Measurements from ENCODE around the gene USE1. TPM values are rescaled to one million over a fixed set of nuclear protein-coding genes. Genes with fewer than 3 reads are reported as not detected.

Gene USE1
- total and polyA plus RNA-seq, 2 of the 4 experiments (the other 2 are of a cell fraction): 17.2 to 24.2 TPM

- TF ChIP-seq BHLHE40 (IDR thresholded peaks at IDR 0.05; ENCODE audit: low read depth, low read length) (no peak), MXI1 (IDR thresholded peaks at IDR 0.05; ENCODE audit: borderline replicate concordance, low read depth, low read length) (peak; percentile 95)
Measured at GRCh38 chr19:17235300-17235970, 20.3 kb downstream of the USE1 start (continued).

- Histone ChIP-seq H2BK20ac (ENCODE audit: low read depth, low read length) (no peak overlapping the region), H2AFZ (replicated peaks; ENCODE audit: low read length, poor library complexity) (peak overlapping the region; percentile 91), H3K27me3 (ENCODE audit: control insufficient read depth, insufficient read depth, low read length) (no peaks in the 10 kb centered on the region), H3K27ac (ENCODE audit: insufficient read depth, low read length) (peak overlapping the region; percentile 36), H3K4me3 (ENCODE audit: insufficient read depth, low read depth, low read length) (peak overlapping the region; percentile 54), H3K9ac (ENCODE audit: low read depth, low read length) (peak overlapping the region; percentile 43; the same call in 1 of the 2 replicates), H3K9me1 (ENCODE audit: insufficient read depth, low read length) (peaks cover 5% of the 10 kb centered on the region), H2BK120ac (ENCODE audit: low read depth, low read length) (peak overlapping the region; percentile 44; the same call in 1 of the 2 replicates), H4K20me1 (ENCODE audit: insufficient read depth, low read length) (peaks cover 16% of the 10 kb centered on the region), H3K4me1 (ENCODE audit: control insufficient read depth, insufficient read depth, low read length) (peaks cover 12% of the 10 kb centered on the region), H3K56ac (ENCODE audit: extremely low read depth, insufficient read depth, low read length) (no peak overlapping the region; the same call in 1 of the 2 replicates), H3K79me1 (ENCODE audit: low read depth in 1 of 2, low read length in 2 of 2) (peaks cover 39 to 64% of the 10 kb centered on the region in 2 experiments), H3K14ac (replicated peaks; ENCODE audit: low read depth, low read length) (peak overlapping the region; percentile 68; the same call in 1 of the 2 replicates), H3K9me3 (ENCODE audit: control insufficient read depth, insufficient read depth, low read length) (no peaks in the 10 kb centered on the region), H3K18ac (ENCODE audit: low read depth, low read length) (no peak overlapping the region), H4K8ac (ENCODE audit: low read depth in 2 of 2, low read length in 2 of 2) (peak overlapping the region; percentile 75 to 93; a peak in 3 of 4 replicates), H2BK5ac (ENCODE audit: low read depth, low read length, poor library complexity, severe bottlenecking) (peak overlapping the region; percentile 27), H2AK5ac (ENCODE audit: low read depth, low read length) (peak overlapping the region; percentile 66), H4K91ac (ENCODE audit: insufficient read depth, low read depth, low read length) (peak overlapping the region; percentile 66), H3K4me2 (ENCODE audit: low read depth, low read length) (peak overlapping the region; percentile 33), H2BK15ac (ENCODE audit: low read depth, low read length) (no peak overlapping the region; the same call in 2 of the 3 replicates), H3K36me3 (ENCODE audit: control insufficient read depth, insufficient read depth, low read length) (peaks cover 34% of the 10 kb centered on the region), H4K5ac (ENCODE audit: low read depth, low read length) (no peak overlapping the region), H2AK9ac (replicated peaks; ENCODE audit: low read depth, low read length, poor library complexity) (peak overlapping the region; percentile 96), H3K23ac (ENCODE audit: low read depth, low read length) (peak overlapping the region; percentile 48; the same call in 1 of the 2 replicates), H3K4ac (ENCODE audit: low read depth, low read length) (peak overlapping the region; percentile 89)
- ATAC-seq (ENCODE audit: low read depth) (peak; percentile 62), DNase-seq (peak; percentile 29)
- dilution Hi-C loops (cut with HindIII; ENCODE audit: low sequenced_read_pairs, unreplicated experiment): no loop called here
- in situ Hi-C loops (cut with MboI; ENCODE audit: low sequenced_read_pairs): no loop called here
- POLR2A ChIA-PET (ENCODE audit: unreplicated experiment): interaction anchor here (1.0 kb wide), 1 partner anchor 9 kb away, joined by 3 read pairs; no protein-coding TSS in a partner anchor
- CTCF ChIA-PET: interaction anchor here (0.6 kb wide), 1 partner anchor 184 kb away, joined by 3 read pairs; no protein-coding TSS in a partner anchor
- WGBS, 2 experiments (ENCODE audit: extremely low coverage in 2 of 2, insufficient read length in 1 of 2): no CpG with 5 or more reads among the region's 27 CpGs
- TF ChIP-seq ELK1 (IDR thresholded peaks at IDR 0.05; ENCODE audit: borderline replicate concordance, low read depth, low read length) (no peak), NFE2L2 (IDR thresholded peaks at IDR 0.05; ENCODE audit: low read depth, low read length) (no peak), CHD1 (IDR thresholded peaks at IDR 0.05; ENCODE audit: low read depth, low read length) (no peak), POLR2A (IDR thresholded peaks at IDR 0.05; ENCODE audit: low read depth, low read length) (no peak), SMC3 (IDR thresholded peaks at IDR 0.05; ENCODE audit: low read depth, low read length) (no peak), CEBPB (IDR thresholded peaks at IDR 0.05; ENCODE audit: low read depth, low read length) (no peak), MAZ (IDR thresholded peaks at IDR 0.05; ENCODE audit: borderline replicate concordance, low read depth, low read length) (no peak), RFX5 (IDR thresholded peaks at IDR 0.05; ENCODE audit: low read depth, low read length) (no peak), FOS (IDR thresholded peaks at IDR 0.05; ENCODE audit: low read depth, low read length) (no peak)
- no TSS peak for BruUV-seq (replicated peaks)
- intact Hi-C loops (cut with micrococcal nuclease): no loop called here
Measured at GRCh38 chr19:17235971-17236777, 21.0 kb downstream of the USE1 start.

Data from IMR-90 (cell line).